Measurements from ENCODE around the gene NTN4.

NTN4 gene

DNA sequence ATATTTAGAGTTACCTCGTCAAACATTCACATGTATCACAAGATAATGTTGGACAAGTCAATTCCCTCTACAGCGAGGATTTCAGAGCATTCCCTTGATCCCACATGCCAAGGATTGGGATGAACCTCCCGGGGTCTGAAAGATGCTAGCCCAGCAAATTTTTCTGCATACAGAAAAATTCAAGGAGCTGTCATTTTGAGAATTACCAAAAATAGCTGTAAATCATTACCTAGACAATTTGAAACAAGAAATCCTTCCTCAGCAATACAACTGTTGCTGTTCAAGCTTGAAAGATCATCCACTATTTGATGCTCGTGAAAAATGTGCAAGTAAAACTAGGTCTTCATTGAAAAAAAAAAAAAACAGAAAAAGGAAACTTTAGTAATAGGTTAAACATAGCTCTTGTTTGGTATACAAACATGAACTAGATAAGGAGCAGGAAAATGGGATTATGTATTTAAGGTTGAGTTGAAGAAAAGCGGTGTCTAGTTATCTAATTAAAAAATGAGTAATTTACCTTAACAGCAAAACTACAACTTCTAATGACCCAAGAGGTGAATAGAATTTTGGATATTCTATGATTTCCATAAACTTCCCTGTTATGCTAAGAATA lies 73.1 kb downstream of the NTN4 start:
- TF ChIP-seq, protein P1, sequence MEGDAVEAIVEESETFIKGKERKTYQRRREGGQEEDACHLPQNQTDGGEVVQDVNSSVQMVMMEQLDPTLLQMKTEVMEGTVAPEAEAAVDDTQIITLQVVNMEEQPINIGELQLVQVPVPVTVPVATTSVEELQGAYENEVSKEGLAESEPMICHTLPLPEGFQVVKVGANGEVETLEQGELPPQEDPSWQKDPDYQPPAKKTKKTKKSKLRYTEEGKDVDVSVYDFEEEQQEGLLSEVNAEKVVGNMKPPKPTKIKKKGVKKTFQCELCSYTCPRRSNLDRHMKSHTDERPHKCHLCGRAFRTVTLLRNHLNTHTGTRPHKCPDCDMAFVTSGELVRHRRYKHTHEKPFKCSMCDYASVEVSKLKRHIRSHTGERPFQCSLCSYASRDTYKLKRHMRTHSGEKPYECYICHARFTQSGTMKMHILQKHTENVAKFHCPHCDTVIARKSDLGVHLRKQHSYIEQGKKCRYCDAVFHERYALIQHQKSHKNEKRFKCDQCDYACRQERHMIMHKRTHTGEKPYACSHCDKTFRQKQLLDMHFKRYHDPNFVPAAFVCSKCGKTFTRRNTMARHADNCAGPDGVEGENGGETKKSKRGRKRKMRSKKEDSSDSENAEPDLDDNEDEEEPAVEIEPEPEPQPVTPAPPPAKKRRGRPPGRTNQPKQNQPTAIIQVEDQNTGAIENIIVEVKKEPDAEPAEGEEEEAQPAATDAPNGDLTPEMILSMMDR (conservative IDR thresholded peaks at IDR 0.05), result no peak
- TF ChIP-seq ZFX (IDR thresholded peaks at IDR 0.05), result no peak
- peak overlapping the region; percentile 21; the same call in 1 of the 2 replicates for H3K27ac ChIP-seq

DNA sequence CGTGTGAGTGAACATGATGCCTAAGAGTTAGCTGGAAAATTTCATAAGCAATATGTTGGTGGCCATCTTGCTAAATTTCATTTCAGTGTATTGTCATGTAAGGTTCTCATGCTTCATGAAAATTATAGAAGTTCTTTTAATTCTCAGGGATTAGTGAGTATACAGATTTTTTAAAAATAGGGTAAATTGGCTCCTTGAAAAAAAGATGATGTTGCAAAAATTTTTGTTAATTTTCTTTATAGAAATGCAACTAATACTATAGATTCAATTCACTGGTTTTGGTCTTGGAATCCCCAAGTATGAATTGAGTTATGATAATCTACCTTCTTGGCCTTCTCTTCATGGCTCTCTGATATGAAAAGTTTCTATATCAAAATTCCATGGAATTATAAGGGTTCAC lies 75.4 kb downstream of the NTN4 start:
- no peak for TF ChIP-seq ZFX (IDR thresholded peaks at IDR 0.05)
- TF ChIP-seq, protein P1 (conservative IDR thresholded peaks at IDR 0.05), result no peak
- no peak overlapping the region for H3K27ac ChIP-seq

DNA sequence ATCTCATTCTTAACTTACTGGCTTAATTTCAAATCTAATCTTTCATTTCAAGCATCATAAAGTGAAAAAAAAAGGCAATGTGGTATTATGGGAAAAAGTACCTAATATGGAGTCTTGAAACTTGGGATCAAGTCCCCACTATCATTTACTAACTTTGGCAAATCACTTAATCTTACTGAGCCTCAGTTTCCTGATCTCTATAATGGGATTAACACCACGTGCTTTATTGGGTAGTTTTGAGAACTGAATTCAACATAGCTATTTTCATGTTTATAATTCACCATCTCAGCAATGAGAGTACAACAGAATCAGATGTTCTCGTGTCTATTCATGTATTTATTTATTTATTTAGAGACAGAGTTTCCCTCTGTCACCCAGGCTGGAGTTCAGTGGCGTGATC lies 78.3 kb downstream of the NTN4 start:
- TF ChIP-seq, protein P1 (conservative IDR thresholded peaks at IDR 0.05), result no peak
- TF ChIP-seq ZFX (IDR thresholded peaks at IDR 0.05), result no peak
- no peak overlapping the region for H3K27ac ChIP-seq

DNA sequence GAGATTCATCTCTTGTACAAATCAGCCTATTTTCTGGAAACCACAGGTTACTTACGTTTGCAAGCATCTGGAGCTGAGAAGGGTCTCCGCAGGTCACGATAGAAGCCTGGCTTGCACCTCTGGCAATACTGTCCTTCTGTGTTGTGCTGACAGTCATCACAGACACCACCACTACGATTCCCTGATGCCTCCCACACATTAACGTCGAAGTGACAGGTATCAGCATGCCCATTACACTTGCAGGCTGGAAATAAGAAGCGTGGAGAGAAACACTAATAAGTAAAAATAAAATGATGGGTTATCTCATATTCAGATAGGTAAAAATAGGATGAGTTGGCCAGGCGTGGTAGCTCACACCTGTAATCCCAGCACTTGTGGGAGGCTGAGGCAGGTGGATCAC lies 80.2 kb downstream of the NTN4 start:
- no peak overlapping the region for H3K27ac ChIP-seq
- TF ChIP-seq, protein P1 (conservative IDR thresholded peaks at IDR 0.05), result no peak
- no peak for TF ChIP-seq ZFX (IDR thresholded peaks at IDR 0.05)

DNA sequence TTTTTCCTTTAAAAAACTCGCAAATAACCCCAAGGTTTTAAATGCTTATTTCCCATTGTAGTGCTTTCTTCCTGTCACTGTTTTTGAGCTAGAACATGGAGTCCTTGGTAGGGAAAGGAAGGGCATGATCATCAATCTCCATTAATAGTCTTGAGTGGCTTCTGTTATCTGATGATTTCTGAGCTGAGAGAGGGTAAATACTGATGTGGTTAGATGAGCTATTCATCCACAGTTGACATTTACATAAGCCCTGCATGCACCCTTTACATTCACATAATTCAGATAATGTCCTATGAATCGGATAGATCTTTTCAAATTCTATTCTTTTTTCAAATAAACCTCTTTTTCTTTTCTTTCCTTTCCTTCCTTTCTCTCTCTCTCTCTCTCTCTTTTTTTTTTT lies 81.4 kb downstream of the NTN4 start:
- H3K27ac ChIP-seq, result no peak overlapping the region
- TF ChIP-seq, protein P1 (conservative IDR thresholded peaks at IDR 0.05), result no peak
- TF ChIP-seq ZFX (IDR thresholded peaks at IDR 0.05), result no peak

DNA sequence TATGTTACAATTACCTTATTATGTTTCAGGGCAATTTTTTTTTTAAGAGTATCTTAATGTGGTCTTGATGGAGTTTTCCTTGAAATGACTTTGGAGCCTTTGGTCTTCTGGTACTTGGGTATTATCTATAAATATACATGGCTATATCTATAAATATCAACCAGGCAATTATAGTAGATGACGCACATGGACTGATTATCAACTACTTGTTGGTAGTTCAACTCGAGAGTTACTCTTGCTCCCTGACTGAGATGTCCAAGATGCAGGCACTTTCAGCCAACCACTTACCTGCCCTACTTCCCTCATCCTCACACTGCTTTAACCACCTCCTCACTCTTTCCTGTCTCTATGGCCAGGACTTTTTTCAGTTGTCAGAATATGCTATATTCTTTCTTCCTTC lies 85.4 kb downstream of the NTN4 start:
- TF ChIP-seq, protein P1 (conservative IDR thresholded peaks at IDR 0.05), result no peak
- no peak for TF ChIP-seq ZFX (IDR thresholded peaks at IDR 0.05)

DNA sequence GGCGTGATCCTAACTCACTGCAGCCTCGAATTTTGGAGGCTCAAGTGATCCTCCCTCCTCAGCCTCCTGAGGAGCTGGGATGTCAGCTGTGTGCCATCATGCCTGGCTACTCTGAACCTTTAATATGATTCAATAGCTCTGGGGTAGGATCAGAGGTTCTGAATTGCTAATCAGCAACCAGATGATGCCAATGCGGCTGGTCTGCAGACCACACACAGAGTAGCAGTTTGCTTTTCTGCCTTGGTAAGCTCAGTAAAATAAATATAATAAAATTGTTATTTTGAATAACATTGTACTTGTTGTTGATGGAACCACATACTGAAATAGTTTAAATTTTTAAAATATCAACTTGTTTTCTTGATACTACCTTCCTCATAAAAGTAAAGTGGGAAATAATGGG lies 86.6 kb downstream of the NTN4 start:
- H3K27ac ChIP-seq, result no peak overlapping the region
- TF ChIP-seq, protein P1 (conservative IDR thresholded peaks at IDR 0.05), result no peak
- TF ChIP-seq ZFX (IDR thresholded peaks at IDR 0.05), result no peak

More for the DNA sequence above, 85.4 kb downstream of the NTN4 start:
- H3K27ac ChIP-seq, result no peak overlapping the region
